Head of caudate nucleus (tissue), 42 donors: ENCODE results near the gene KCNIP4.

Experiments used
- DNase-seq, 42 donors: peaks; one replicate each; pipeline versions ENCODE4 v3.0.0 to v3.0.0-alpha.2; 2020 to 2021; ENCODE audit warnings: mixed read lengths in 7 of 42
- intact Hi-C: fragments of 100-400 bp; cut with DNase I; formaldehyde crosslinking; loops from one replicate; pipeline ENCODE4 v1.15.0; 2022

Gene KCNIP4

GRCh38 chr4:21092531-21092930 lies 856.0 kb downstream of the KCNIP4 start:
- no peak for DNase-seq
- intact Hi-C loops: no loop called here

GRCh38 chr4:21090094-21090666 lies 858.4 kb downstream of the KCNIP4 start:
- intact Hi-C loops: no loop called here
- no peak for DNase-seq

DNA sequence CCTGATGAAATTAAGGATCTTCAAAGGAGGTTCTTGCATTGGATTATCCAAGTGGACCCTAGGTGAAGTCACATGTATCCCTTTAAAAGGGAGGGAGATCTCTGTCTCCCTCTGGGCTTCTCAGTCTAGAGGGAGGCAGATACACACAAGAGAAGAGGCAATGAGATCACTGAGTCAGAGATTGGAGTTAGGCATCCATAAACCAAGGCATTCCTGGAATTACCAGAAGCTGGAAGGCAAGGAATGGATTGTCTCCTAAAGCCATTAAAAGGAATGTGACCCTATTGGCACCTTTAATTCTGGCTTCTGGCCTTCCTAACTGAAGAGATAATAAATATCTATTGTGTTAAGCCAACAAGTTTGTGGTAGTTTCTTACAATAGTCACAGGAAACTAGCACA lies 865.2 kb downstream of the KCNIP4 start:
- no peak for DNase-seq
- intact Hi-C loops: no loop called here

DNA sequence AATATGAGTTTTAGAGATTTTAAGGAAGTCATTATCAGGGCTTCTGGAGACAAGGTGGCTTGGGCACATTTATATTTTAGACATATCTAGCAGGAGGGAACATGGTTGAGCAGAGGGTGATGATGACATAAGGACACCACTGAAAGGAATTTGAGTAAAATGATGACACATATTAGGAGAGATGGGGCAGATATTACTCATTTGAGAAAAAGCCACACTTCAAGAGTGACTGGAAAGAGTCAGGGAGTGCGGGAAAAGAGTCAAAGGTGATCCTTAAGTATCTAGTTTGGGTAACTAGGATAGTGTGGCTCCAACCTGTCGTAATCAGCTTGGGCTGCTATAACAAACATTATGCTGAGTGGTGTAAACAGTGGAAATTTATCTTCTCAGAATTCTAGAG lies 870.6 kb downstream of the KCNIP4 start:
- no peak for DNase-seq
- intact Hi-C loops: no loop called here

GRCh38 chr4:21067351-21067750 lies 881.2 kb downstream of the KCNIP4 start:
- intact Hi-C loops: no loop called here
- no peak for DNase-seq

DNA sequence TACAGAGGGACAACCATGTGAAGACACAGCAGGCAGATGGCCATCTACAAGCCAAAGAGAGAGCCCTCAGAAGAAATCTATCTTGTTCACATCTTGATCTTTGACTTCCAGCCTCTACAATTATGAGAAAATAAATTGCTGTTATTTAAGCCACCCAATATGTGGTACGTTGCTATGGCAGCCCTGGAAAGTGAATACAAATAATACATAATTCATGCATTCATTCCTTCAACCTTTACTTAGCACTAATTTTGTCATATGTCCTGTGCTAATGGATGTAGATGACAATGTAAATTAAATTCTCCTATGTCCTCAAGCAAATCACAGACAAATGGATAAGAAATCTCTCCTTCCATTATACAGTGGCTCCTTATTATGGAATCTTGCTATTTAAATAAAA lies 886.7 kb downstream of the KCNIP4 start:
- DNase-seq: no peak
- intact Hi-C loops: no loop called here

- no peak for DNase-seq
- intact Hi-C loops: no loop called here
Observed at GRCh38 chr4:21046141-21046540, 902.4 kb downstream of the KCNIP4 start.

- intact Hi-C loops: no loop called here
- no peak for DNase-seq
Observed at GRCh38 chr4:21045119-21045518, 903.5 kb downstream of the KCNIP4 start.

DNA sequence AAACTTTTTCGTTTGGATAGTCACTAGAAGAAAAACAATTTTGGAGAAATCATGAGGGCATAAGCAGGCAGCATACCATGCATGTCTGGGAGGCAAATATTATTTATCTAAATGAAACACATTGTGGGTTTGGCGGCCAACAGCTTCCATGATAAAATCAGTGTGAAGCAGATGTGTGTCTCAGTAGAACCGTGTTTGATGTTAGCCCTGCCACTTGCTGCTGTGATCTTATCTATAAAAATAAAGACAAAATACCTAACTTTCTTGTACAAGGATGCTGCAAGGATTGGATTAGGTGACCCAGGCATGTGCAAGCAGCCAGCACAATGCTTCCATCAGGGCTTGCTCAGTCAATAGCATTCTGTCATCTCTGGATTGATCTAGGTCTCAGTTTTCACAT lies 906.9 kb downstream of the KCNIP4 start:
- DNase-seq: no peak
- intact Hi-C loops: no loop called here

DNA sequence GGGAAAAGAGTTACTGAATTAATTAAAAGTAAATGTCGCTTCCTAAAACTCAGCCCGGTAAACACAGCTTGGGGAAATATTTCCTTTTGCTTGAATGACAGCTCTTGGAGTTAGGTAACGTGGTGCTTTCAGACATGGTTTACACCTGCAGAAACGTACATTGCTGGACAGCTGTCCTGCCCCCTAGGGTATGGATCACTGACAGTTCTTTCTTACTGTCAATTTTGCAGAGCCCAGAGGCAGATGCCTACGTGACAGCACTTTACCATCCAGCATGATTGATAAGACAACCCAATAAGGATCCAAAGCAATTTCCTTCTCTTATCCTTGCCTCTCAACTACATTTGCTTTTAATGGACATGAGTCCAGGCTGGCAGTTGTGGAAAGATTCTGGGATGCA lies 913.8 kb downstream of the KCNIP4 start:
- intact Hi-C loops: no loop called here
- DNase-seq: no peak

DNA sequence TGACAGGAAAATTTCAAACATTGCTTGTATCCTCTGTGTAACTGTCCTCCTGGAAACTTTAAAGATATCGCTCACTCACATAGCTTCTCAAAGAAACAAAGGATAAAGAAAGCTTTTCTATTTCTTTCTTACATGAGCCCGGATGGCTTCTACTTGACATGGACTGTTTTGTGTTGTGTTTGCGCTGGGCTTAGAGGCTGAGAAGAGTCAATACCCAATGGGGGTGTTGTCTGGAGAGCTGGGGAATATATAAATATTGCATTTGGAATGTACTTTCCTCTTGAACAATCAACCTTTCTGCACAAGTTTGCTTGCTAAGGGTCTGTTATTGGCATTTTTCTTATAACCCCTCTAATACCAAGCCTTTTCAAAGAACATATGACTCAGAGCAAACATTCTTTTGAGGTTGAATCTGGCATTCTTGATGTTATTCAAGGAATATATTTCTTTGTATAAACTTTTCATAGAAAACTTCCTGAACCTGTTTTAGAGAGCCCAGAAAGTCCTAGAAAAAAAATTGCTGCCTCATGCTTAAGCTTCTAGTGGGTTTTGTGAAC lies 916.4 kb downstream of the KCNIP4 start:
- DNase-seq: no peak
- intact Hi-C loops: no loop called here

DNA sequence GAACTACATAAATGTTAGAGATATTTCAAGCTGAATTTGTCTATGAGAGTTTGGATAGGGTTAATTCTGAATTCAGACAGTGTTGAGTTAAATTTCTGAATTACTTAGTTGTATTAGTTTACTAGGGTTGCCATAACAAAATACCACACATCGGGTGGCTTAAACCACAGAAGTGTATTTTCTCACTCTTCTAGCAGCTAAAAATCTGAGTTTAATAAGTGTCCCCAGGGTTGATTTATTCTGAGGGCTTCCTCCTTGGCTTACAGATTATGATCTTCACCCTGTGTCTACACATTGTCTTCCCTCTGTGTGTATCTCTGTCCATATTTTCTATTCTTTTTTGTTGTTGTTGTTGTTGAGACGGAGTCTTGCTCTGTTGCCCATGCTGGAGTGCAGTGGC lies 929.8 kb downstream of the KCNIP4 start:
- intact Hi-C loops: no loop called here
- DNase-seq: no peak

DNA sequence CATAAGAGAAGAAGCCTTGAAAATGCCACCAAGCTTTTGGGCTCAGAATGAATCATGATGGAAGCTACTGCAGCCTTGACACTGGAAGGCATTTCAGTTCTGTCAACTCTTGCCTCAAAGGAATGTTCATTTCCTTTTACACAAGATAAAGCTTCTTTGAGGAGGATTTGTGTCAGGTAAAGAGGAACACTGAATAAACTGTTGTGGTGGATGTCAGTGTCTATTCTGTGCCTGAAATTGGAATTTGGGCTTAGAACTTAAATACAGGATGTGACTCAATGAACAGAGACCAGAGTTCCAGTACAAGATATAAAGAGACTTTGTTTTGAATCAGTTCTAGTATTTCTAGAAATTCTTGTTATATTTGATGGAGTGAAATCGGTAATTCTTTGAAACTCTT lies 935.1 kb downstream of the KCNIP4 start:
- DNase-seq: no peak
- intact Hi-C loops: no loop called here

DNA sequence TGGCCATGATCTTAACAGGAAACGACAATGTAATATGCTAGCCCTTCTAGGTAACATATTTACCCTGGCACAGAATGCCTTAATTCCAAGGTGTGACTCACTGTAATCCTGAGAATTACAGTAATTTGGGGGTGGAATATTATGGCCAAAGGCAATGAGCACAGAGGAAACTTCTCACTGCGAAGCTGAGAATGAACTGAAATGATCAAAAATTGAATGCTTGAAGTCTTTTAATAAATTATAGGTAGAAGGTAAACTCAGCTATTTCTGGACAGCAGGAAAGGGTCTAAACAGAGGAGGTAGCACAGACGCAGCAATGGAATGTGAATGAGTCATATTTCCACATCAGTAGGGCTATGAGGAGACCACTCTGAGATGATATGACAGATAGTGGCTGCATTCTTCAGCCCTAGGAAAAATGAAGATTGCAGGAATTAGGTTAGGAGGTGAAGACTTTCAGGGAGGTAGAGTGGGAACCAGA lies 935.7 kb downstream of the KCNIP4 start:
- no peak for DNase-seq
- intact Hi-C loops: no loop called here

DNA sequence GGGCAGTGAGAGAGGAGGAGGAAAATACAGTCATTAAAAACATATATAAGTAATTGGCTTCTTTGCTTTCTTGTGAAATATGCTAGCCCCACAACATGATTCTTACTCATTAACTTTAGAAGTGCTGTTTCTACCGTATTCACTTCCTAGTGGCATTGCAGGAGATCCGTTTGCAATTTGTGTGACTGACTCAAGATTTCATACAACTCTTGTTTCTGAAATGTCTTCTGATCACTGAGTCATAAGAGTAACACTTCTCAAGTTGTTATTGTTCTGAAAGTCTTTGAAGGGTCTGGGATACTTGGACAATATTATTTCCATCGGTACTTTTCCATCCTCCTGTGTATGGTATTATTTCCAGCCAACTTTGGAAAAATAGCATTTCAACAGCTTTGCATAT lies 937.5 kb downstream of the KCNIP4 start:
- intact Hi-C loops: no loop called here
- no peak for DNase-seq

GRCh38 chr4:21009956-21010355 lies 938.6 kb downstream of the KCNIP4 start:
- intact Hi-C loops: no loop called here
- DNase-seq: no peak

DNA sequence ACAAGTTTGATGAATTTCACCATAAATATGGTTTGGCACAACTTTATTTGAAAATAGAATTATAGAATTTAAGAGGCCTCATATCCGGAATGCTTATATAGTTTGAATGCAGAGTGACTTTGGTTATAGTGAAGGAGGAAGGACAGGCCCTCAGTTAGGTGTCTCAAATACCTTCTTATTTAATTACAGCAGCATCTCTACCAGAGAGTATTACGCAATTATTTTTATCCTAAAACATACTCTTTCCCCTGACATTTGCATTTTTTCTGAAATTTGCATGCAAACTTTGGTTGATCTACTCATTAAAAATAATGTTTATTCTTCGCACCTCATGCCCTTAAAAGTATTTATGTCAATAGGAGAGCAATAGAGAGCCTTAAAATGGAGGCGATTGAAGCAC lies 942.9 kb downstream of the KCNIP4 start:
- intact Hi-C loops: no loop called here
- no peak for DNase-seq

GRCh38 chr4:21002976-21003375 lies 945.6 kb downstream of the KCNIP4 start:
- no peak for DNase-seq

GRCh38 chr4:21002286-21002685 lies 946.3 kb downstream of the KCNIP4 start:
- intact Hi-C loops: no loop called here
- DNase-seq: peak in 1 of 42 donors; percentile 8

More at GRCh38 chr4:21002976-21003375, 945.6 kb downstream of the KCNIP4 start:
- intact Hi-C loops: no loop called here

DNA sequence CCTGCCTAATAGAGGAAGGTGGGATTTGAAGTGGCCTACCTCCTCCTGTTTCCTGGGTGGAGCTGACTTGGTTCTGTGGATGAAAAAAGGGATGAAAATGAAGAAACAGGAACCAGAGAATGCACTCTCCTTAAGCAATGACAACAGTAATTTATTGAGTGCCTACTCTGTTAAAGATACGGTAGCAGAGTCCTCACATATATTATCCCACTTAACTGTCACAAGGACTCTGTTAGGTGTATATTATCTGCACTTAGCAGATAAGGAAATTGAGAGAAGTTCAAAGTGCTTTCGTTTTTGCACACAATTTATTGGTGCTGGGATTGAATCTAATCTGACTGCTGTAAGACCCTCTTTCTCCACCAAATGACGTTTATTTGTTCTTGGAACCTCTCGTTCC lies 947.1 kb downstream of the KCNIP4 start:
- DNase-seq: no peak
- intact Hi-C loops: no loop called here

DNA sequence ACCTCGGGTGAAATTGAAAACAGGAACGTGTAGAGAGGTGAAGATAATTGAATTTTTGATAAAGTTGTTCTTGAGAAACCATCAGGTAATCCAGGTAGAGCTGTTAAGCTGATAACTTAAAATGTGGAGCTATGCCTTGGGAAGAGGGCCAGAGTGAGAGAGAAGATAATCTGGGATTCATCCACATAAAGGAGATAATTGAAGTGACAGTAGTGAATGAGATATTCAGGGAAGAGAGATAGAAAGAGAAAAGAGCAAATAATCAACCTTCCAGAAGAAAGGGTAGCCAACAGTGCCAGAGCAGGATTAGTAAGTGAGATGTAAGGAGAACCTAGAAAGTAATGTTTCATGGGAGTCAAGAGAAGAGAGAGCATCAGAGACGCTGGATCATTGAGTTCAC lies 950.7 kb downstream of the KCNIP4 start:
- intact Hi-C loops: no loop called here
- DNase-seq: no peak

GRCh38 chr4:20995610-20996009 lies 953.0 kb downstream of the KCNIP4 start:
- DNase-seq: no peak
- intact Hi-C loops: no loop called here
